NCI-H345 treated with DMSO at 0.1 percent for 48 hours (cell line): ENCODE results near the gene TNP1.

Experiments used
- DNase-seq: peaks from one replicate; lab custom pipeline; 2025; ENCODE audit not compliant: unreplicated experiment; lab: John Stamatoyannopoulos, UW

Gene TNP1

GRCh38 chr2:216859944-216860343 lies at the start of gene TNP1:
TNP1 (minus strand) TSS chr2:216860064; CDS start chr2:216860034, 30 bp downstream.
- no peak for DNase-seq

GRCh38 chr2:216908300-216908699 lies 48.4 kb upstream of the TNP1 start:
- no peak for DNase-seq

- DNase-seq, result no peak
Observed at GRCh38 chr2:216905649-216906329, 45.9 kb upstream of the TNP1 start.

- DNase-seq, result no peak
Observed at GRCh38 chr2:216904974-216905373, 45.1 kb upstream of the TNP1 start.

GRCh38 chr2:216904554-216904953 lies 44.7 kb upstream of the TNP1 start:
- DNase-seq, result no peak

GRCh38 chr2:216903470-216903869 lies 43.6 kb upstream of the TNP1 start:
- no peak for DNase-seq

GRCh38 chr2:216901273-216901672 lies 41.4 kb upstream of the TNP1 start:
- no peak for DNase-seq

GRCh38 chr2:216900406-216900805 lies 40.5 kb upstream of the TNP1 start:
- no peak for DNase-seq

- DNase-seq, result no peak
Observed at GRCh38 chr2:216897561-216898203, 37.8 kb upstream of the TNP1 start.

- no peak for DNase-seq
Observed at GRCh38 chr2:216890138-216890537, 30.3 kb upstream of the TNP1 start.

GRCh38 chr2:216888887-216889622 lies 29.2 kb upstream of the TNP1 start:
- DNase-seq, result peak; percentile 83

GRCh38 chr2:216888081-216888480 lies 28.2 kb upstream of the TNP1 start:
- DNase-seq, result no peak

GRCh38 chr2:216887138-216887537 lies 27.3 kb upstream of the TNP1 start:
- DNase-seq, result no peak

- DNase-seq, result no peak
Observed at GRCh38 chr2:216885117-216885553, 25.3 kb upstream of the TNP1 start.

- DNase-seq, result no peak
Observed at GRCh38 chr2:216884347-216884746, 24.5 kb upstream of the TNP1 start.

- no peak for DNase-seq
Observed at GRCh38 chr2:216882876-216883275, 23.0 kb upstream of the TNP1 start.

- DNase-seq, result no peak
Observed at GRCh38 chr2:216881411-216881810, 21.5 kb upstream of the TNP1 start.

GRCh38 chr2:216880509-216881184 lies 20.8 kb upstream of the TNP1 start:
- DNase-seq, result no peak

GRCh38 chr2:216879727-216880508 lies 20.1 kb upstream of the TNP1 start:
- no peak for DNase-seq

GRCh38 chr2:216878072-216878471 lies 18.2 kb upstream of the TNP1 start:
- no peak for DNase-seq

GRCh38 chr2:216877085-216877484 lies 17.2 kb upstream of the TNP1 start:
- DNase-seq, result no peak
